ENCODE results near the gene HS1BP3.

GRCh38 chr2:20594048-20594750 lies 56.7 kb downstream of the HS1BP3 start:
- TF ChIP-seq FOXM1 (IDR thresholded peaks at IDR 0.05; ENCODE audit: borderline replicate concordance, low read depth) (no peak), TAF1 (IDR thresholded peaks at IDR 0.05; ENCODE audit: low read depth) (no peak), EGR1 (IDR thresholded peaks at IDR 0.05) (no peak), TEAD4 (IDR thresholded peaks at IDR 0.05) (no peak), CREB1 (IDR thresholded peaks at IDR 0.05; ENCODE audit: low read depth) (no peak), RAD21 (IDR thresholded peaks at IDR 0.05; ENCODE audit: low read depth) (no peak), YY1 (IDR thresholded peaks at IDR 0.05; ENCODE audit: low read depth) (no peak), CEBPB (IDR thresholded peaks at IDR 0.05) (no peak), USF1 (IDR thresholded peaks at IDR 0.05) (no peak), EP300 (IDR thresholded peaks at IDR 0.05; ENCODE audit: borderline replicate concordance) (no peak)
- TF ChIP-seq, protein P1, sequence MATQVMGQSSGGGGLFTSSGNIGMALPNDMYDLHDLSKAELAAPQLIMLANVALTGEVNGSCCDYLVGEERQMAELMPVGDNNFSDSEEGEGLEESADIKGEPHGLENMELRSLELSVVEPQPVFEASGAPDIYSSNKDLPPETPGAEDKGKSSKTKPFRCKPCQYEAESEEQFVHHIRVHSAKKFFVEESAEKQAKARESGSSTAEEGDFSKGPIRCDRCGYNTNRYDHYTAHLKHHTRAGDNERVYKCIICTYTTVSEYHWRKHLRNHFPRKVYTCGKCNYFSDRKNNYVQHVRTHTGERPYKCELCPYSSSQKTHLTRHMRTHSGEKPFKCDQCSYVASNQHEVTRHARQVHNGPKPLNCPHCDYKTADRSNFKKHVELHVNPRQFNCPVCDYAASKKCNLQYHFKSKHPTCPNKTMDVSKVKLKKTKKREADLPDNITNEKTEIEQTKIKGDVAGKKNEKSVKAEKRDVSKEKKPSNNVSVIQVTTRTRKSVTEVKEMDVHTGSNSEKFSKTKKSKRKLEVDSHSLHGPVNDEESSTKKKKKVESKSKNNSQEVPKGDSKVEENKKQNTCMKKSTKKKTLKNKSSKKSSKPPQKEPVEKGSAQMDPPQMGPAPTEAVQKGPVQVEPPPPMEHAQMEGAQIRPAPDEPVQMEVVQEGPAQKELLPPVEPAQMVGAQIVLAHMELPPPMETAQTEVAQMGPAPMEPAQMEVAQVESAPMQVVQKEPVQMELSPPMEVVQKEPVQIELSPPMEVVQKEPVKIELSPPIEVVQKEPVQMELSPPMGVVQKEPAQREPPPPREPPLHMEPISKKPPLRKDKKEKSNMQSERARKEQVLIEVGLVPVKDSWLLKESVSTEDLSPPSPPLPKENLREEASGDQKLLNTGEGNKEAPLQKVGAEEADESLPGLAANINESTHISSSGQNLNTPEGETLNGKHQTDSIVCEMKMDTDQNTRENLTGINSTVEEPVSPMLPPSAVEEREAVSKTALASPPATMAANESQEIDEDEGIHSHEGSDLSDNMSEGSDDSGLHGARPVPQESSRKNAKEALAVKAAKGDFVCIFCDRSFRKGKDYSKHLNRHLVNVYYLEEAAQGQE (IDR thresholded peaks at IDR 0.05; ENCODE audit: low read depth) = no peak
